GM11168 (cell line): ENCODE measurements around the gene COL9A2.

ENCODE experiments used
- in situ Hi-C: fragments of 300-500 bp; cut with MboI; formaldehyde crosslinking; loops from one replicate; pipeline ENCODE4 v1.12.0; 2022; ENCODE audit warnings: low sequenced_read_pairs; ENCODE audit not compliant: unreplicated experiment

Gene COL9A2

GRCh38 chr1:40331403-40331802 lies 14.3 kb upstream of the COL9A2 start:
- in situ Hi-C loops: loop anchor here (10.0 kb wide), 1 partner anchor 237 kb away; the partner anchor contains the start of gene PPT1

- in situ Hi-C loops: no loop called here
Measured at GRCh38 chr1:40318970-40319621, 2.0 kb upstream of the COL9A2 start.

- in situ Hi-C loops: no loop called here
Measured at GRCh38 chr1:40318476-40318875, 1.4 kb upstream of the COL9A2 start.

DNA sequence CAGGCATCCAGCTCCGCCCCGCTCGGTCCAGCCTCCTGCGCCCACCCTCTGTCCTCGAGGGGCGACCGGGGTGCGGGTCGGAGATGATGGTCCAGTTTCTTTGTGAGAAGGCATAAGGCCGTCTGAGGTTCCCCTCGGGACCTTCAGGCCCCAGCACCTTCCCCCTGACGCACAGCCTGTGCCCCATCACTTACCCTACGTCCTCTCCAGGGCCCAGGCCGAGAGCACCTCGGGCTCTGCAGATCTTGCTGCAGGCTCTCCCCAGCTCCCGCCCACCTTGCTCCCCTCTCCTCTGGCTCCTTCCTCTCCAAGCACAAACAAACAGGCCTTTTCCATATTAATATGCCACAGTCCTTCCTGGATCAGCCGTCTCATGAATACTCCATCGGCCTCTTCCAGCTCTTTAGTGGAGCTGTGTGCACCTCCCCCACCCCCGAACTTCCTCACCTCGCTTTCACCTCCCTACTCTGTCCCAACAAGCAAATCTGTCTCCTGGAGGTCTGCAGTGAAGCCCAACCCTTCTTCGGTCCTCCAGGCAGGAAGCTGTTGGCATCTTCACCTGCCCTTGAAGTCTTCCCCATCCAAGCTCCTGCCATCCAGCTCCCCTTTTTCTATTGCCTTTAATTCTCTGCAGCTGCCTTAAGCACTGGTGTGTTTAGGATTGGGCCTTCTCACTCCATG lies 448 bp upstream of the COL9A2 start:
- in situ Hi-C loops: no loop called here

DNA sequence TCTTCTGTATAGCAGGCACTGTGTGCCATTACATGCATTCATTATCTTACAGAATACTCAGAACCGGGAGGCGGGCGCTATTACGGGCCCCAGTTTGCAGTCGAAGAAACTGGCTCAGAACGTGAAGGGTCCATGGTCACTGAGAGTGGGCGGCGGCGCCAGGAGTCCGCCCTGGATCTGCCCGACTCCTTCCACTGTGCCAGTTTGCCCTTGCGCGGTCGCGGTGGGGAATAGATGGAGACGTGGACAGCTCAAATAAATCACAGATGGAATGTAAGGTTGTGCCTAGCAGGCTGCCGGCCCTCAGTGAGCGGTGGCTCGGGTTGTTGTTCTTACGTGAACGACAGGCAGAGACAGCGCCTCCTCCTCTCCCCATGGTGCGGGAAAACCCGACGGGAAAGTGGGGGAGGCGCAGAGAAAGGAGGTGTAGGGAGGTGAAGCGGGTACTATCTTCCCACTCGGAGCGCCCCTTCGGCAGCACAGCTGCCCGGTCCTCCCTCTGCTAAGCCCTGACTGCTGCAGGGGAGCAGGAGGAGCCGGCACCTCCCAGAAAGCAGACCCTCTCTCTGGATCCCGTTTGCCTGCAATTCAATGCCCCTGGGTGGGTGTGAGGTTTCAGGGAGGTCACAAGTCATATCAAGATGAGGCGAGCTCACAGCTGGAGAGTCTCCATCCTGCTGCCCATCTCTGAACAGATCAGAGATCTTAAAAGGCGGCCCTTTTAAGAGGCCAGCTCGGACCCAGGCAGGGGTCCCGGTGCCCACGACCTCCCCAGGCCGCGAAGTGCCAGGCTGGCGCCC lies 1.1 kb downstream of the COL9A2 start:
- in situ Hi-C loops: no loop called here

DNA sequence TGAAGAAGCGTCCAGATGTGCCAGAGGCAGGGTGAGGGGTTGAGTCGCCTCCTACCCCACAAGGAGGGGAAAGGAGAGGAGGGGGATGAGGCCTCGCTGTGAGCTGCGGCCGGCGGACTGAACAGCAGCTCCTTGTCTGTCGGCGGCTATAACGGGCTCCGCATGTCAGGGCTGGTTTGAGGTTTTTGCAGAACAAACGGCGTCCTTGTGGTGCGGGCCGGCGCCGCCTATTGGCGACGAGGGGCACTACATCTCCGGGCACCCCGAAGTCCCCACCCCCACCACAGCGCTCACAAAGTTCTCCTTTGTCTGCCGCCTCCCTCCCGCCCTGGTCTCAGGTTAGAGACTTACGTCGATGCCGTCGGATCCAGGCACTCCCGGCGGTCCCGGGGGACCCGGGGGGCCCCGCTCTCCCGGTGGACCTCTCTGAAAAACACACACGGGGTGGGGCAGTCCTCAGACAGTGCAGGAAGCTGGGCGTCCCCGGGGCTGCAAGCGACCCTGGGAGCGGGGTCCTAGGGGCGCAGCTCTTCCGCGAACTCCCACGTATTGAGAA lies 1.8 kb downstream of the COL9A2 start:
- in situ Hi-C loops: no loop called here

DNA sequence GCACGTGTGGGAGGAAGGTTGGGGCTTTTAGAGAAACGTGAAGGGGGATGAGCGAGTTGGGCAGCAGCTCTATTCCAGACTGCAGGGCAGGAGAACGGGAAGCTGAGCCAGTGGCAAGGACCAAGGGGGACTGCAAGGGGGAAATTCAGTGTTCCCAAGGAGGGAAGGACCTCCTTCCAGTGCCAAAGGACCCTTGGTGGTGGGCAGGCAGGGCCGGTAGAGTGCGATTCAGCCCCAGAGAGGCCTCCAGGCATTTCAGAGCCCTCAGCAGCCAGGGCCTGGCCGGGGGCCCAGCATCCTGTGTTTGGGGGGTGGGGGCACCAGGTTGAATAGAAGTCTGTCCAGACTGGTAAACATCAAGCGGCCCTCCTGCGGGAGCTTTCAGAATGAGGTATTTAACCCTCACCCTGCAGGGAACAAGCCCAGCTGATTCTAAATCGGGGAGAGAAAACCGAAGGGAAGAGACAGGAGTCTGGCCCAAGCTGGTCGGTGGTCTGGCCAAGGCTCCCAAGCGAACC lies 2.3 kb downstream of the COL9A2 start:
- in situ Hi-C loops: no loop called here

DNA sequence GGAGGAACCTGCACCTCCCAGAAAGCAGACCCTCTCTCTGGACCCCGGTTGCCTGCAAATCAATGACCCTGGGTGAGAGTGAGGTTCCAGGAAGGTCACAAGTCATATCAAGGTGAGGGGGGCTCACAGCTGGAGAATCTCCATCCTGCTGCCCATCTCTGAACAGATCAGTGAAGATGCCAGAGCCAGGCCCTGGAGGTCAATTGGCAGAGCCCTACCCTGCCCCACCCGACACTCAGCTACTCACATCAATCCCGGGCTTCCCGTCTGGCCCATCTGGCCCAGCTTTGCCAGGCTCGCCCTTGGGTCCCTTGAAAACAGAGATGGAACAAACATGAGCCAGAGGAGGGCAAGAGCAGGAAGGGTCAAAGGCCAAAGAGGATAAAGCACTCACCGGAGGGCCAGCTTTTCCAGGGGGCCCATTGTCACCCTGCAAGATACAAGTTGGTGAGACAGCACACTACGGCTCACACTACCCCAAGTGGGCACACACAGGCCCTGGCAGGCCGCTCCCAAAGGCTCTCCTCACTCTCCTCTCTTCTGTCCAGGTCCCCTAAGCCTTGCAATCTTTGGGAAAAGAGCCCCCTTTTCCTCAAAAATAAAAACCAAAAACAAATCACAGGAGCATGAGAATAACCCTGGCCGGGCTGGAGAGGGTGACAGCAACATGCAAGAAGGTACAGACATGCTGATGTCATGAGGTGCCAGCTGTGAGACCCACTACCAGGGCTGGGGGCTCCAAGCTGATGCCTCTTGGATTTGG lies 2.9 kb downstream of the COL9A2 start:
- in situ Hi-C loops: no loop called here

GRCh38 chr1:40313329-40313957 lies 3.6 kb downstream of the COL9A2 start:
- in situ Hi-C loops: no loop called here

DNA sequence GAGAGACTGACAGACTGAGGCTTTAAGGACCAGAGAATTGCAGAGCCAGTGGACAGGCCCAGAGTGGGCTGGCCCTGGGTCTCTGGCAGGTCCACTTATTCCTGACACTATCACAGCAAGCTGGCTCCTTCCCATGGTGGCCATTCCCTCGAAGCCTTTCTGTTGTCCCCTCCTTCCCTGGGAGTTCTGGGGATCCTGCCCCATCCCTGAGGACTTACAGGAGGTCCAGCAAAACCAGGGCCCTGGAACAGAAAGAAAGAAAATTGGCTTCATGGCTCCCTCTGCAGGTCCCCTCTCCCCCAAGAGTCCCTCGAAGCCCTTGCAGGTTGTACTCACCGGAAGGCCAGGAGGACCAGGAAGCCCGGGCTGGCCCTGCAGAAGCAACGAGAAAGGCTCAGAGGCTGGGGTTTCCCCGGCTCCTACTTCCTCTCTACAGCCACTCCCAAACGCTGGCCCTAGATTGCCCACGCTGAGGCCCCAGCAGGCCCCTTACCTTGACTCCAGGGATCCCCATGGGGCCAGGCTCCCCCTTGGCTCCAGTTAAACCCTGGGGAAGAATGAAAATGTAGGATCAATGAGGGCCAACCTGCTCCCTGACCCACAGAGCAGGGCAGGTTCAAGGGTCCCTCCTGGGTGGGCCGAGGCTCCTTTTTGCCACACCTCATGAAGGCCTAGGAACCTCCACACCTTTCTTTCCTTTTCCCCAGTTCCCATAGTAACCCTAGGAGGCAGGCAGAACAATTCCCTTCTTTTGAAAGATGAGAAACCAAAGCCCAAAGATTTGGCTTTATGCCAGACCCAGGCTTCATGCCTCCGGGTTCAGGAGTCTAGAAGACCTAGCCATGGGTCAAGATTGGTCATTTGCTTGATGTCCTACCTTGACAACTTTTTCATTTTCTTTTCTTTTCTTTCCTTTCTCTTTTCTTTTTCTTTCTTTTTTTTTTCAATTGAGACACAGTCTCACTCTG lies 4.6 kb downstream of the COL9A2 start:
- in situ Hi-C loops: no loop called here

GRCh38 chr1:40311692-40312091 lies 5.4 kb downstream of the COL9A2 start:
- in situ Hi-C loops: no loop called here

DNA sequence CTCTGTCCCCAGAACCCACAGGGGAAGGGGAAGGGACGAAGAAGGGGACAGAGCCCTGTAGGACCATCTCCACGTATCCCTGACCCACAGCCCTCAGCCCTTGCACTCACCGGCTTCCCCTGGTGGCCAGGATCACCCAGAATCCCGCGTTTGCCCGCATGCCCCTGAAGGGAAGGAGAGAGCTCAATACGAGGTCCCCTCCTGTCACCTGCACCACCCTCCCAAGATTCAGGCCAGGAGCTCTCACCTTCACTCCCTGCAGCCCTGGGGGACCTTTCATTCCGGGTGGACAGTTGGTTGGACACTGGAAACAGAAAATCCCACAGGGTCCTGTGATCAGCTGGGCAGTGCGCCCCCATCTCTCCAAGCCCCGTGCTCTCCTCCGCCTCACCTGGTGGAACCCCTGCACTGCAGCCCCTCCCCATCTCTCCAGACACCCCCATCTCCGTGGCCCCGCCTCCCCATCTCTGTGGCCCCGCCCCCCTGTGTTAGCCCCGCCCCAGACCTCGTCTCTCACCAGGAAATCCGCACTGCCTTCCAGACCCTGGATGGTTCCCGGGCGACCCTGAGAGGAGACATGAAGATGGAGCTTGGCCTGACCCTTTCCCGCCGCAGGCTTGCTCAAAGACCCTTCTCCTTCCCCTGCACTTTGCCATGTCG lies 6.0 kb downstream of the COL9A2 start:
- in situ Hi-C loops: no loop called here

DNA sequence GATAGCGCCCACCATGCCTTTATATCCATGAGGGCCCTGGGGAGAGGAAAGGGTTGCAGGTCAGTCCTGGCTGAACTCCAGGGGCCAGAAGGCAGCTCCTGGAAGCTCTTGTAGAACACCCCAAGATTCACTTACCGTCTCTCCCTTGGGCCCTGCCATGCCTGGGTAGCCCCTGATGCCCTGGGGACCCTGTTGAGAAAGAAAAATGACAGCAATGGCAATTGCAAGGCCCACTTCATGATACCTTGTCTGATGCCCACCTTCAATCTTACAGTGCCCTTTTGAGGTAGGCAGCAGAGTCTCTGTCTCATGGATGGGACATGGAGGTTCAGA lies 7.0 kb downstream of the COL9A2 start:
- in situ Hi-C loops: no loop called here

DNA sequence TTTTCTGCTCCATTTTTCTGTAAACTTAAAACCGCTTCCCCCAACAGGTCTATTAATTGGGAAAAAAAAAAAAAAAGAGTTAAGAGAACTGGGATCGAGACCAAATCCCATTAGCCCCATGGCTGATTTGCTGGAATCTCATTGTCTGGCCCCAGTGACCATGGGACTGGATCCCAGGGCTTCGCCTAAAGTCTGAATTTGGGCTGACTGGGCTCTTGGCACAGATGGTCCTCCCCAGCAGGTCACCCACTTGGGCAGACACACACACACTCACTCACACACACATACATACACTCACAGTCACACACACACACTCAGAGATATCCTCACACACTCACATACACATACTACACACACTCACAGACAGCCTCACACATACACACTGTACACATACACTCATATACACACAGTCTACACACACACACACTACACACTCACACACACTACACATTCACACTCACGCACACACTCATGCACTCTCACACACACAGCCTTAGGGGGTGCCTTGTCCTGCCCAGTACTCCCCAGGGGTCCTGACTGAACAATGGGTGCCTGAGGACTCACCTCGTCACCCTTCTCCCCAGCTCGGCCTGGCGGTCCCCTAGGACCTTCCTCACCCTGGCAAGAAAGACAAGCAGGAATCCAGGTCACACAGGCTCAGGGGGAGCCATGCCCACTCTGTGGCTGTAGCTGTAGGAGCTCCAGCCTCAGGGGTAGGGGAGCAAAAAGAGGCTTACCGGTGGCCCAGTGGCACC lies 7.5 kb downstream of the COL9A2 start:
- in situ Hi-C loops: no loop called here

DNA sequence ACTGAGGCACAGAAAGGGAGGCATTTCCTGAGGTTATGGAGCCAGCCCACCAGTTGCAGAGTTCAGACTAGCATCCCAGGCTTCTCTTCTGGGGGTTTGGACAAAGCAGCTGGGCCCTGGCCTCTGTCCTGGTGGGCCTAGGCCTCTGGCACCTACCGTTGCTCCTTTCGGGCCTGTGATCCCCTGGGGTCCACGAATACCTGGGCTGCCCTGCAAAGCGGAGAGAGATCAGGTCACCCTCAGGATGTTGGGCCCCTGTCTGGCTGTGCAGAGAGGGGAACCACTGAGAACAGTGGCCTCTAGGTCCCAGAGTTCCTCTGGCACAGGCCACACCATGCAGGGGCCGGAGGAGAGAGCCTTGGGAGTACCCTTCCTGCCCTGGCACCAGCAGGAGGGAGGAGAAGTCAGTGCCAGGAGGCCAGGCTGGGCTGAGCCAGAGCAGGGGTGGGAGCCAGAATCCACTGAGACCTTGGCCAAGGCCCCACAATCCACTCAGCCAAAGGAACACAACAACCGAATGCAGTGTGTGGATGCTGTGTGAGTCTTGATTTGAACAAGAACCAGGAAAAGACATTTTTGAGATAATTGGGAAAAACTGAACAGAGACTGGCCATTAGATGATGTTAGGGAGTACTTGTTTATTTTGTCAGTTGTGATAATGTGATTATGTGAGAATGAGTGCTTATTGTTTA lies 8.9 kb downstream of the COL9A2 start:
- in situ Hi-C loops: no loop called here

DNA sequence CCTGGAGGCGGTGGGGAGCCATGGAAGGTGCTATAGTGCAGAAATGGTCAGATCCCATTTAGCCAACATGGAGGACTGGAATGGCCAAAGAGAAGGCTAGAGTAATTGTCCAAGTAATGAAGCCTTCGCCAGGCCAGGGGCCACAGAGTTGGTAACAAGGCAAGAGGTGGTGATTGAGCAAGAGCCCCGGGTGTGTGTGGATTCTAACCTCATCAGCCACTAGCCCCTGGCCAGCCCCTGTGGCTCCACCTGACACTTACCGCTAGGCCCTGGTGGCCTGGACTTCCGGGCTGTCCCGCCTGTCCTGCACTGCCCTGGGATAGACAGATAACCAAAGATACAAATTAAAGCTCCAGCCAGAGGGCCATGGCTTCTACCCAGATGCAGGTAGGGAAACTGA lies 9.9 kb downstream of the COL9A2 start:
- in situ Hi-C loops: no loop called here

- in situ Hi-C loops: no loop called here
Measured at GRCh38 chr1:40306296-40306695, 10.8 kb downstream of the COL9A2 start.
